GM23338 (cell line): ENCODE measurements around the gene ARID4B. TPM values are rescaled to one million over a fixed set of nuclear protein-coding genes. Genes with fewer than 3 reads are reported as not detected.

Source experiments
- ATAC-seq: fragments of 200-7000 bp; cut with Tn5 transposase; 3 replicates; pipeline ENCODE4 v1.9.1; 2020
- DNase-seq: peaks from one replicate; pipeline ENCODE4 v3.0.0-alpha.2; 2015; ENCODE audit warnings: low spot score
- H2AFZ ChIP-seq: fragments of 200-600 bp; sonication (generic); 2 replicates; pipeline ENCODE4 v1.8.0; 2016; ENCODE audit warnings: antibody characterized with exemption, mild to moderate bottlenecking, moderate library complexity
- H3F3A ChIP-seq: fragments of 200-600 bp; sonication (generic); replicated peaks from 2 replicates; pipeline ENCODE4 v1.8.0; 2017; ENCODE audit warnings: antibody characterized with exemption, mixed run types, low read depth
- H3K27ac ChIP-seq: fragments of 200-600 bp; sonication (generic); 2 replicates; pipeline ENCODE4 v1.6.1; 2016; ENCODE audit warnings: low read depth
- H3K27me3 ChIP-seq: fragments of 200-600 bp; sonication (generic); 2 replicates; pipeline ENCODE4 v1.8.0; 2016; ENCODE audit warnings: mild to moderate bottlenecking, mixed run types, moderate library complexity; ENCODE audit not compliant: insufficient read depth
- H3K36me3 ChIP-seq: fragments of 200-600 bp; sonication (generic); 2 replicates; pipeline ENCODE4 v1.8.0; 2016; ENCODE audit warnings: mild to moderate bottlenecking; ENCODE audit not compliant: insufficient read depth
- H3K4me1 ChIP-seq: fragments of 200-600 bp; sonication (generic); 2 replicates; pipeline ENCODE4 v1.8.0; 2016; ENCODE audit warnings: mild to moderate bottlenecking, moderate library complexity; ENCODE audit not compliant: insufficient read depth
- H3K4me2 ChIP-seq: fragments of 200-600 bp; sonication (generic); 2 replicates; pipeline ENCODE4 v1.7.1; 2017; ENCODE audit warnings: mixed run types
- H3K4me3 ChIP-seq: fragments of 200-600 bp; sonication (generic); 2 replicates; pipeline ENCODE4 v1.6.1; 2016; ENCODE audit warnings: mixed run types
- H3K79me2 ChIP-seq: fragments of 200-600 bp; sonication (generic); replicated peaks from 2 replicates; pipeline ENCODE4 v1.8.0; 2017; ENCODE audit warnings: mild to moderate bottlenecking; ENCODE audit not compliant: insufficient read depth
- H3K9me2 ChIP-seq: fragments of 200-600 bp; sonication (generic); 2 replicates; pipeline ENCODE4 v1.8.0; 2017; ENCODE audit not compliant: insufficient read depth
- H4K20me1 ChIP-seq: fragments of 200-600 bp; sonication (generic); replicated peaks from 2 replicates; pipeline ENCODE4 v1.8.0; 2017; ENCODE audit warnings: mild to moderate bottlenecking; ENCODE audit not compliant: insufficient read depth
- H3K27ac Mint-ChIP-seq: 2 replicates; pipeline ENCODE4 v1.8.0; 2020; ENCODE audit warnings: inconsistent platforms, mild to moderate bottlenecking, moderate library complexity, mixed read lengths
- H3K27me3 Mint-ChIP-seq: 3 replicates; pipeline ENCODE4 v1.8.0; 2022; ENCODE audit warnings: low read depth, mild to moderate bottlenecking, moderate library complexity, mixed read lengths, inconsistent platforms; ENCODE audit not compliant: insufficient read depth, poor library complexity
- H3K36me3 Mint-ChIP-seq: 3 replicates; pipeline ENCODE4 v1.8.0; 2021; ENCODE audit warnings: low read depth, mild to moderate bottlenecking, inconsistent platforms, moderate library complexity, mixed read lengths
- H3K4me1 Mint-ChIP-seq: 3 replicates; pipeline ENCODE4 v1.8.0; 2020; ENCODE audit warnings: mild to moderate bottlenecking, inconsistent platforms, mixed read lengths
- H3K4me3 Mint-ChIP-seq: 3 replicates; pipeline ENCODE4 v1.8.0; 2021; ENCODE audit warnings: moderate library complexity, mild to moderate bottlenecking, inconsistent platforms, mixed read lengths
- H3K9me3 Mint-ChIP-seq: 3 replicates; pipeline ENCODE4 v1.8.0; 2020; ENCODE audit warnings: moderate library complexity, mild to moderate bottlenecking, inconsistent platforms, mixed read lengths
- CREB1 ChIP-seq: fragments of 250-450 bp; sonication (Bioruptor Pico); IDR thresholded peaks from 2 replicates; pipeline ENCODE4 v1.5.0; 2020; ENCODE audit warnings: low read depth, mild to moderate bottlenecking, moderate library complexity
- EZH2 ChIP-seq: fragments of 200-600 bp; sonication (generic); IDR thresholded peaks from one replicate; pipeline ENCODE4 v1.8.0; 2017; ENCODE audit warnings: antibody characterized with exemption, mild to moderate bottlenecking, low read depth; ENCODE audit not compliant: unreplicated experiment
- EZH2phosphoT487 ChIP-seq: fragments of 200-600 bp; sonication (generic); IDR thresholded peaks from one replicate; pipeline ENCODE4 v1.8.1; 2018; ENCODE audit warnings: antibody characterized with exemption; ENCODE audit not compliant: unreplicated experiment
- JUNB ChIP-seq: IDR thresholded peaks from one replicate; pipeline ENCODE4 v1.6.1; 2016; ENCODE audit warnings: antibody characterized with exemption; ENCODE audit not compliant: unreplicated experiment
- NANOG ChIP-seq: IDR thresholded peaks from 2 replicates; pipeline ENCODE4 v1.6.1; 2016; ENCODE audit warnings: antibody characterized with exemption, borderline replicate concordance
- POLR2AphosphoS5 ChIP-seq: IDR thresholded peaks from 2 replicates; pipeline ENCODE4 v1.6.1; 2016; ENCODE audit warnings: antibody characterized with exemption, low read depth
- STAT1 ChIP-seq: IDR thresholded peaks from one replicate; pipeline ENCODE4 v1.6.1; 2016; ENCODE audit warnings: antibody characterized with exemption; ENCODE audit not compliant: unreplicated experiment
- ZNF114 ChIP-seq: fragments of 250-450 bp; sonication (Bioruptor Pico); IDR thresholded peaks from 2 replicates; pipeline ENCODE4 v1.5.0; 2020; ENCODE audit warnings: mild to moderate bottlenecking, moderate library complexity
- ZNF331 ChIP-seq: fragments of 250-450 bp; sonication (Bioruptor Pico); IDR thresholded peaks from 2 replicates; pipeline ENCODE4 v1.5.0; 2020; ENCODE audit warnings: low read depth, mild to moderate bottlenecking, moderate library complexity
- polyA plus RNA-seq: library from polyadenylated mRNA; unstranded; fragments of >200 nt; fragmentation: Nextera tagmentation; extraction: Ambion mirVana; gene quantifications from 2 replicates; pipeline ENCODE4 v1.2.1, GENCODE V29; 2016
- total RNA-seq: library from RNA; depleted of rRNA; stranded (reverse); fragments of >200 nt; shearing (Covaris generic); gene quantifications from 2 replicates; pipeline ENCODE4 v1.2.3, GENCODE V29; 2014
- TF ChIP-seq, protein P1 (sequence below): IDR thresholded peaks from 2 replicates; pipeline ENCODE4 v1.6.1; 2016; ENCODE audit warnings: antibody characterized with exemption
- TF ChIP-seq, protein P2 (sequence below): fragments of 250-450 bp; sonication (Bioruptor Pico); IDR thresholded peaks from 2 replicates; pipeline ENCODE4 v1.5.0; 2020; ENCODE audit warnings: mild to moderate bottlenecking, moderate library complexity
- TF ChIP-seq, protein P3 (sequence below): IDR thresholded peaks from one replicate; pipeline ENCODE4 v1.6.1; 2018; ENCODE audit warnings: antibody characterized with exemption; ENCODE audit not compliant: unreplicated experiment

The ARID4B gene
- total and polyA plus RNA-seq, 2 experiments from 2014 or later = 25.1 to 59.8 TPM

DNA sequence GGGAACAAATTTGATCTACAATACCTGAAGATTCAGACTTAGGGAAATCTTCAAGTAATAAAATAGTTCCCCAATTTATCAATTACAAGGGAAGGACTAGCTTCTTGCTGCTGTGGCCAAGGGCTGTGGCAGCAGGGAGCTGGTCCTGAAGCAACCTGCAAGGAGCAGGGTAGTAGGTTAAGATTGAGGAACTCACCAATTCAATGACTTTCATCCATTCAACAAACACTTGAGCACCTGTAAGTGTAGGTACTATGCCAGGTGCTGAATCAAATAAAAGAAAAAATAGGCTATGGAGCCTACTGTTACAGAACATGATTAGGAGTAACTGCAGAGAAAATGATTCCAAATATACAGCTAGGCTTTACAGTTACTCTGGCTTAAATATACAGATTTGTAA lies 102.7 kb downstream of the ARID4B start:
- no peaks in the 10 kb centered on the region for H3K27me3 Mint-ChIP-seq
- H4K20me1 ChIP-seq = no peaks in the 10 kb centered on the region; the same call in 1 of the 2 replicates
- no peak overlapping the region for H3K4me3 Mint-ChIP-seq
- H3K9me2 ChIP-seq = no peaks in the 10 kb centered on the region
- H3K4me1 Mint-ChIP-seq = no peaks in the 10 kb centered on the region
- ATAC-seq = no peak
- H3K36me3 ChIP-seq = no peaks in the 10 kb centered on the region
- no peak overlapping the region for H3K4me2 ChIP-seq
- H3K27ac ChIP-seq = no peak overlapping the region
- TF ChIP-seq EZH2 (no peak), EZH2phosphoT487 (no peak), CREB1 (CRISPR knock-in tag) (no peak), STAT1 (no peak), JUNB (no peak), ZNF331 (CRISPR knock-in tag) (no peak), ZNF114 (CRISPR knock-in tag) (no peak), POLR2AphosphoS5 (no peak), NANOG (no peak)
- TF ChIP-seq, protein P1, sequence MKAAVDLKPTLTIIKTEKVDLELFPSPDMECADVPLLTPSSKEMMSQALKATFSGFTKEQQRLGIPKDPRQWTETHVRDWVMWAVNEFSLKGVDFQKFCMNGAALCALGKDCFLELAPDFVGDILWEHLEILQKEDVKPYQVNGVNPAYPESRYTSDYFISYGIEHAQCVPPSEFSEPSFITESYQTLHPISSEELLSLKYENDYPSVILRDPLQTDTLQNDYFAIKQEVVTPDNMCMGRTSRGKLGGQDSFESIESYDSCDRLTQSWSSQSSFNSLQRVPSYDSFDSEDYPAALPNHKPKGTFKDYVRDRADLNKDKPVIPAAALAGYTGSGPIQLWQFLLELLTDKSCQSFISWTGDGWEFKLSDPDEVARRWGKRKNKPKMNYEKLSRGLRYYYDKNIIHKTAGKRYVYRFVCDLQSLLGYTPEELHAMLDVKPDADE = no peak
- TF ChIP-seq, protein P2, sequence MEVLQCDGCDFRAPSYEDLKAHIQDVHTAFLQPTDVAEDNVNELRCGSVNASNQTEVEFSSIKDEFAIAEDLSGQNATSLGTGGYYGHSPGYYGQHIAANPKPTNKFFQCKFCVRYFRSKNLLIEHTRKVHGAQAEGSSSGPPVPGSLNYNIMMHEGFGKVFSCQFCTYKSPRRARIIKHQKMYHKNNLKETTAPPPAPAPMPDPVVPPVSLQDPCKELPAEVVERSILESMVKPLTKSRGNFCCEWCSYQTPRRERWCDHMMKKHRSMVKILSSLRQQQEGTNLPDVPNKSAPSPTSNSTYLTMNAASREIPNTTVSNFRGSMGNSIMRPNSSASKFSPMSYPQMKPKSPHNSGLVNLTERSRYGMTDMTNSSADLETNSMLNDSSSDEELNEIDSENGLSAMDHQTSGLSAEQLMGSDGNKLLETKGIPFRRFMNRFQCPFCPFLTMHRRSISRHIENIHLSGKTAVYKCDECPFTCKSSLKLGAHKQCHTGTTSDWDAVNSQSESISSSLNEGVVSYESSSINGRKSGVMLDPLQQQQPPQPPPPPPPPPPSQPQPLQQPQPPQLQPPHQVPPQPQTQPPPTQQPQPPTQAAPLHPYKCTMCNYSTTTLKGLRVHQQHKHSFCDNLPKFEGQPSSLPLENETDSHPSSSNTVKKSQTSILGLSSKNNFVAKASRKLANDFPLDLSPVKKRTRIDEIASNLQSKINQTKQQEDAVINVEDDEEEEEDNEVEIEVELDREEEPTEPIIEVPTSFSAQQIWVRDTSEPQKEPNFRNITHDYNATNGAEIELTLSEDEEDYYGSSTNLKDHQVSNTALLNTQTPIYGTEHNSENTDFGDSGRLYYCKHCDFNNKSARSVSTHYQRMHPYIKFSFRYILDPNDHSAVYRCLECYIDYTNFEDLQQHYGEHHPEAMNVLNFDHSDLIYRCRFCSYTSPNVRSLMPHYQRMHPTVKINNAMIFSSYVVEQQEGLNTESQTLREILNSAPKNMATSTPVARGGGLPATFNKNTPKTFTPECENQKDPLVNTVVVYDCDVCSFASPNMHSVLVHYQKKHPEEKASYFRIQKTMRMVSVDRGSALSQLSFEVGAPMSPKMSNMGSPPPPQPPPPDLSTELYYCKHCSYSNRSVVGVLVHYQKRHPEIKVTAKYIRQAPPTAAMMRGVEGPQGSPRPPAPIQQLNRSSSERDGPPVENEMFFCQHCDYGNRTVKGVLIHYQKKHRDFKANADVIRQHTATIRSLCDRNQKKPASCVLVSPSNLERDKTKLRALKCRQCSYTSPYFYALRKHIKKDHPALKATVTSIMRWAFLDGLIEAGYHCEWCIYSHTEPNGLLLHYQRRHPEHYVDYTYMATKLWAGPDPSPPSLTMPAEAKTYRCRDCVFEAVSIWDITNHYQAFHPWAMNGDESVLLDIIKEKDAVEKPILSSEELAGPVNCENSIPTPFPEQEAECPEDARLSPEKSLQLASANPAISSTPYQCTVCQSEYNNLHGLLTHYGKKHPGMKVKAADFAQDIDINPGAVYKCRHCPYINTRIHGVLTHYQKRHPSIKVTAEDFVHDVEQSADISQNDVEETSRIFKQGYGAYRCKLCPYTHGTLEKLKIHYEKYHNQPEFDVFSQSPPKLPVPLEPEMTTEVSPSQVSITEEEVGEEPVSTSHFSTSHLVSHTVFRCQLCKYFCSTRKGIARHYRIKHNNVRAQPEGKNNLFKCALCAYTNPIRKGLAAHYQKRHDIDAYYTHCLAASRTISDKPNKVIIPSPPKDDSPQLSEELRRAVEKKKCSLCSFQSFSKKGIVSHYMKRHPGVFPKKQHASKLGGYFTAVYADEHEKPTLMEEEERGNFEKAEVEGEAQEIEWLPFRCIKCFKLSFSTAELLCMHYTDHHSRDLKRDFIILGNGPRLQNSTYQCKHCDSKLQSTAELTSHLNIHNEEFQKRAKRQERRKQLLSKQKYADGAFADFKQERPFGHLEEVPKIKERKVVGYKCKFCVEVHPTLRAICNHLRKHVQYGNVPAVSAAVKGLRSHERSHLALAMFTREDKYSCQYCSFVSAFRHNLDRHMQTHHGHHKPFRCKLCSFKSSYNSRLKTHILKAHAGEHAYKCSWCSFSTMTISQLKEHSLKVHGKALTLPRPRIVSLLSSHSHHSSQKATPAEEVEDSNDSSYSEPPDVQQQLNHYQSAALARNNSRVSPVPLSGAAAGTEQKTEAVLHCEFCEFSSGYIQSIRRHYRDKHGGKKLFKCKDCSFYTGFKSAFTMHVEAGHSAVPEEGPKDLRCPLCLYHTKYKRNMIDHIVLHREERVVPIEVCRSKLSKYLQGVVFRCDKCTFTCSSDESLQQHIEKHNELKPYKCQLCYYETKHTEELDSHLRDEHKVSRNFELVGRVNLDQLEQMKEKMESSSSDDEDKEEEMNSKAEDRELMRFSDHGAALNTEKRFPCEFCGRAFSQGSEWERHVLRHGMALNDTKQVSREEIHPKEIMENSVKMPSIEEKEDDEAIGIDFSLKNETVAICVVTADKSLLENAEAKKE = no peak
- TF ChIP-seq, protein P3, sequence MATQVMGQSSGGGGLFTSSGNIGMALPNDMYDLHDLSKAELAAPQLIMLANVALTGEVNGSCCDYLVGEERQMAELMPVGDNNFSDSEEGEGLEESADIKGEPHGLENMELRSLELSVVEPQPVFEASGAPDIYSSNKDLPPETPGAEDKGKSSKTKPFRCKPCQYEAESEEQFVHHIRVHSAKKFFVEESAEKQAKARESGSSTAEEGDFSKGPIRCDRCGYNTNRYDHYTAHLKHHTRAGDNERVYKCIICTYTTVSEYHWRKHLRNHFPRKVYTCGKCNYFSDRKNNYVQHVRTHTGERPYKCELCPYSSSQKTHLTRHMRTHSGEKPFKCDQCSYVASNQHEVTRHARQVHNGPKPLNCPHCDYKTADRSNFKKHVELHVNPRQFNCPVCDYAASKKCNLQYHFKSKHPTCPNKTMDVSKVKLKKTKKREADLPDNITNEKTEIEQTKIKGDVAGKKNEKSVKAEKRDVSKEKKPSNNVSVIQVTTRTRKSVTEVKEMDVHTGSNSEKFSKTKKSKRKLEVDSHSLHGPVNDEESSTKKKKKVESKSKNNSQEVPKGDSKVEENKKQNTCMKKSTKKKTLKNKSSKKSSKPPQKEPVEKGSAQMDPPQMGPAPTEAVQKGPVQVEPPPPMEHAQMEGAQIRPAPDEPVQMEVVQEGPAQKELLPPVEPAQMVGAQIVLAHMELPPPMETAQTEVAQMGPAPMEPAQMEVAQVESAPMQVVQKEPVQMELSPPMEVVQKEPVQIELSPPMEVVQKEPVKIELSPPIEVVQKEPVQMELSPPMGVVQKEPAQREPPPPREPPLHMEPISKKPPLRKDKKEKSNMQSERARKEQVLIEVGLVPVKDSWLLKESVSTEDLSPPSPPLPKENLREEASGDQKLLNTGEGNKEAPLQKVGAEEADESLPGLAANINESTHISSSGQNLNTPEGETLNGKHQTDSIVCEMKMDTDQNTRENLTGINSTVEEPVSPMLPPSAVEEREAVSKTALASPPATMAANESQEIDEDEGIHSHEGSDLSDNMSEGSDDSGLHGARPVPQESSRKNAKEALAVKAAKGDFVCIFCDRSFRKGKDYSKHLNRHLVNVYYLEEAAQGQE = no peak
- no peak overlapping the region for H3K27ac Mint-ChIP-seq
- no peak overlapping the region for H3K4me3 ChIP-seq
- no peak overlapping the region for H2AFZ ChIP-seq
- H3K9me3 Mint-ChIP-seq = no peaks in the 10 kb centered on the region
- H3K27me3 ChIP-seq = no peaks in the 10 kb centered on the region
- no peaks in the 10 kb centered on the region for H3K4me1 ChIP-seq
- no peaks in the 10 kb centered on the region; the same call in 1 of the 2 replicates for H3K79me2 ChIP-seq
- H3K36me3 Mint-ChIP-seq = peaks cover 41% of the 10 kb centered on the region
- H3F3A ChIP-seq = no peaks in the 10 kb centered on the region
- no peak for DNase-seq
